Uterus (tissue), 2 donors: ENCODE data around the gene DRD4.

Source experiments
- CTCF ChIP-seq, 4 experiments: fragments of 200-600 bp in 2 of 4; fragments of 450-650 bp in 2 of 4; sonication (generic) in 2 of 4; IDR thresholded peaks; one replicate each; pipeline ENCODE4 v1.5.1; 2016 to 2019; ENCODE audit warnings: antibody characterized with exemption in 4 of 4, mild to moderate bottlenecking in 2 of 4, moderate library complexity in 1 of 4
- POLR2A ChIP-seq, 2 donors: fragments of 450-650 bp; IDR thresholded peaks; one replicate each; pipeline ENCODE4 v1.6.1; 2016; ENCODE audit warnings: antibody characterized with exemption in 2 of 2, mild to moderate bottlenecking in 1 of 2, moderate library complexity in 1 of 2

DNA sequence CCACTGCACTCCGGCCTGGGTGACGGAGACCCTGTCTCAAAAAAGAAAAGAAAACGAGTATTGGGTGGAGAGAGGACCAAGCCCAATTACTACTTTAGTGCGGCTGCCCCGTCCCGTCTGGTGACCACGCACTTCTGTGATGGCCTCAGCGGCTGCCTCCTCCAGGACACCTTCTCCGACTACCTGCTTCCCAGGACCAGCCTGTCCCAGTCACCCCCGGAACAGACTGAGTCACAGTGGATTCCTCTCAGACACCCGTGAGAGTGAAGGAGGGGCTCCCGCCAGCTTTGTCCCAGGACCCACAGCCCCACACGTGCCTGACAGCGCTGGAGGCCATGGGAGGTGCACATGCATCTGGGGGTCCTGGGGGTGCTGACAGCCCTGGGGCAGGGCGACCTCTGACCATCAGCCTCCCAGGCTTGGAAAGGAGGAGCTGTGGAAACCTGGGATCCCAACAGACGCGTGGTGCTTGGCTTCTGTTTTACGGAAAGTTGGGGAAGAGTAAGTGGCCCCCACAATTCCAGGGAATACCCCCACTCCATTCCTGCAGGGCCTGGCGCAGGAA is 4.8 kb downstream of the DRD4 start:
- TF ChIP-seq CTCF (IDR thresholded peaks at IDR 0.05) = no peak
- TF ChIP-seq POLR2A (IDR thresholded peaks at IDR 0.05) = no peak
